ENCODE measurements around the gene CREB3L4. TPM values are rescaled to one million over a fixed set of nuclear protein-coding genes. Genes with fewer than 3 reads are reported as not detected.

Gene CREB3L4
- total RNA-seq, 1 experiment from 2014 or later: 25.9 TPM

- H3K4me2 ChIP-seq: no peak overlapping the region
- H3K4me1 ChIP-seq (replicated peaks; ENCODE audit: insufficient read depth): no peaks in the 10 kb centered on the region
- no peaks in the 10 kb centered on the region for H3K36me3 ChIP-seq (ENCODE audit: low read depth)
- H3K27me3 ChIP-seq (ENCODE audit: insufficient read depth, low read depth): no peaks in the 10 kb centered on the region
- no peaks in the 10 kb centered on the region for H3K9me2 ChIP-seq (ENCODE audit: insufficient read depth)
- H3K79me2 ChIP-seq (ENCODE audit: low read depth): no peaks in the 10 kb centered on the region
- no peak overlapping the region for H3K4me3 ChIP-seq
- H3K27ac ChIP-seq: no peak overlapping the region
- intact Hi-C loops (cut with micrococcal nuclease; ENCODE audit: unreplicated experiment): no loop called here
- H3F3A ChIP-seq (ENCODE audit: insufficient read depth, low read depth): 0 out of 2 replicates have a peak, but pooled peaks cover 2% of the 10 kb centered on the region
- BruUV-seq (replicated peaks): no TSS peak
- no peaks in the 10 kb centered on the region for H3K9me3 ChIP-seq (ENCODE audit: insufficient read depth, low read depth)
- H2AFZ ChIP-seq: no peak overlapping the region
- TF ChIP-seq CTCF (conservative IDR thresholded peaks at IDR 0.05) (no peak), EZH2 (IDR thresholded peaks at IDR 0.05; ENCODE audit: low read depth) (no peak)
- no peak for DNase-seq
- no peaks in the 10 kb centered on the region for H4K20me1 ChIP-seq (ENCODE audit: insufficient read depth)
- CTCF ChIA-PET: no interaction called here
- POLR2A ChIA-PET (ENCODE audit: unreplicated experiment): no interaction called here
These were observed 34.3 kb upstream of the CREB3L4 start for GRCh38 chr1:153933430-153933829.

- Histone ChIP-seq H3F3A (ENCODE audit: insufficient read depth, low read depth) (0 out of 2 replicates have a peak, but pooled peaks cover under 1% of the 10 kb centered on the region), H3K27ac (no peak overlapping the region), H2AFZ (no peak overlapping the region), H4K20me1 (ENCODE audit: insufficient read depth) (no peaks in the 10 kb centered on the region), H3K4me1 (replicated peaks; ENCODE audit: insufficient read depth) (no peaks in the 10 kb centered on the region), H3K4me2 (no peak overlapping the region), H3K9me3 (ENCODE audit: insufficient read depth, low read depth) (no peaks in the 10 kb centered on the region), H3K9me2 (ENCODE audit: insufficient read depth) (no peaks in the 10 kb centered on the region), H3K36me3 (ENCODE audit: low read depth) (no peaks in the 10 kb centered on the region), H3K4me3 (no peak overlapping the region), H3K27me3 (ENCODE audit: insufficient read depth, low read depth) (no peaks in the 10 kb centered on the region), H3K79me2 (ENCODE audit: low read depth) (no peaks in the 10 kb centered on the region)
- intact Hi-C loops (cut with micrococcal nuclease; ENCODE audit: unreplicated experiment): no loop called here
- TF ChIP-seq EZH2 (IDR thresholded peaks at IDR 0.05; ENCODE audit: low read depth): no peak
- TF ChIP-seq CTCF (conservative IDR thresholded peaks at IDR 0.05): no peak
- DNase-seq: no peak
- ChIA-PET POLR2A (ENCODE audit: unreplicated experiment) (no interaction called here), CTCF (interaction anchor here (0.6 kb wide), 1 partner anchor 1997 kb away, joined by 3 read pairs; no protein-coding TSS in a partner anchor)
- BruUV-seq (replicated peaks): no TSS peak
These were observed 33.7 kb upstream of the CREB3L4 start for GRCh38 chr1:153933955-153934354.

GRCh38 chr1:153934746-153935145, 33.0 kb upstream of the CREB3L4 start:
- H3K27ac ChIP-seq: no peak overlapping the region
- no peaks in the 10 kb centered on the region for H3K79me2 ChIP-seq (ENCODE audit: low read depth)
- POLR2A ChIA-PET (ENCODE audit: unreplicated experiment): interaction anchor here (0.6 kb wide), 1 partner anchor 12 kb away, joined by 15 read pairs; no protein-coding TSS in a partner anchor
- H3K27me3 ChIP-seq (ENCODE audit: insufficient read depth, low read depth): no peaks in the 10 kb centered on the region
- no TSS peak for BruUV-seq (replicated peaks)
- no peak for DNase-seq
- no peaks in the 10 kb centered on the region for H3K4me1 ChIP-seq (replicated peaks; ENCODE audit: insufficient read depth)
- no peaks in the 10 kb centered on the region for H3K36me3 ChIP-seq (ENCODE audit: low read depth)
- H3K4me2 ChIP-seq: no peak overlapping the region
- H2AFZ ChIP-seq: no peak overlapping the region
- TF ChIP-seq CTCF (conservative IDR thresholded peaks at IDR 0.05) (no peak), EZH2 (IDR thresholded peaks at IDR 0.05; ENCODE audit: low read depth) (no peak)
- H3K9me3 ChIP-seq (ENCODE audit: insufficient read depth, low read depth): no peaks in the 10 kb centered on the region
- no peaks in the 10 kb centered on the region for H3F3A ChIP-seq (ENCODE audit: insufficient read depth, low read depth)
- intact Hi-C loops (cut with micrococcal nuclease; ENCODE audit: unreplicated experiment): no loop called here
- no peak overlapping the region for H3K4me3 ChIP-seq
- CTCF ChIA-PET: no interaction called here
- no peaks in the 10 kb centered on the region for H3K9me2 ChIP-seq (ENCODE audit: insufficient read depth)
- no peaks in the 10 kb centered on the region; the same call in 1 of the 2 replicates for H4K20me1 ChIP-seq (ENCODE audit: insufficient read depth)
